ENCODE data around the gene FANCD2.

Gene FANCD2

DNA sequence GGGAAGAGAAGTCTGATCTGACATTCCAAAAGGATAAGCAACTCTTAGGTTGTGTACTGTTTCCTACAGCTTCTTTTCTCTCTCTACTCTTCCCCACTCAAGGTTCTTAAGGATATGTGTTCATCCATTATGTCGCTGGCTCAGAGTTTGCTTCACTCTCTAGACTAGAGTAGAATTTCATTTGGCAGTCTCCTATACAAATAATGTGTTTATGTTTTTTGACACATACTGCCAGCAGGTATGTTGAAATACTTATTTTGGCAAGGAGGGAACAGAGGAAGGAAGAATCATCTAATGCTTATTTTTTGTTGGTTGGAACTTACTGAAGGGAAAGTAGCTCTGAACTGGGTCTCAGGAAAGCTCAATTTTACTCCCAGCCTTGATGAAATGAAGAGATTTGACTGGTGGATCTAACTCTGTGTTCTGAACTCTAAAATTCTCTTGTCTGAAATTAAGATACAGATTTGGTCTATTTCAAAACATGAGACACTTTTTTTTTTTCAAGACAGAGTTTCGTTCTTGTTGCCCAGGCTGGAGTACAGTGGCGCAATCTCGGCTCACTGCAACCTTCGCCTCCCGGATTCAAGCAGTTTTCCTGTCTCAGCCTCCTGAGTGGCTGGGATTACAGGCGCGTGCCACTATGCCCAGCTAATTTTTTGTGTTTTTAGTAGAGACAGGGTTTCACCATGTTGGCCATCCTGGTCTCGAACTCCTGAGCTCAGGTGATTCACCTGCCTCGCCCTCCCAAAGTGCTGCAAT lies 32.0 kb upstream of the FANCD2 start:
- POLR2A ChIA-PET = no interaction called here
- TF ChIP-seq, protein P1, sequence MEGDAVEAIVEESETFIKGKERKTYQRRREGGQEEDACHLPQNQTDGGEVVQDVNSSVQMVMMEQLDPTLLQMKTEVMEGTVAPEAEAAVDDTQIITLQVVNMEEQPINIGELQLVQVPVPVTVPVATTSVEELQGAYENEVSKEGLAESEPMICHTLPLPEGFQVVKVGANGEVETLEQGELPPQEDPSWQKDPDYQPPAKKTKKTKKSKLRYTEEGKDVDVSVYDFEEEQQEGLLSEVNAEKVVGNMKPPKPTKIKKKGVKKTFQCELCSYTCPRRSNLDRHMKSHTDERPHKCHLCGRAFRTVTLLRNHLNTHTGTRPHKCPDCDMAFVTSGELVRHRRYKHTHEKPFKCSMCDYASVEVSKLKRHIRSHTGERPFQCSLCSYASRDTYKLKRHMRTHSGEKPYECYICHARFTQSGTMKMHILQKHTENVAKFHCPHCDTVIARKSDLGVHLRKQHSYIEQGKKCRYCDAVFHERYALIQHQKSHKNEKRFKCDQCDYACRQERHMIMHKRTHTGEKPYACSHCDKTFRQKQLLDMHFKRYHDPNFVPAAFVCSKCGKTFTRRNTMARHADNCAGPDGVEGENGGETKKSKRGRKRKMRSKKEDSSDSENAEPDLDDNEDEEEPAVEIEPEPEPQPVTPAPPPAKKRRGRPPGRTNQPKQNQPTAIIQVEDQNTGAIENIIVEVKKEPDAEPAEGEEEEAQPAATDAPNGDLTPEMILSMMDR (IDR thresholded peaks at IDR 0.05; ENCODE audit: control extremely low read depth, extremely low read depth, low read depth, missing control alignments) = no peak
- no peak for DNase-seq (ENCODE audit: extremely low spot score)
- CTCF ChIA-PET = interaction anchor here (0.9 to 1.5 kb wide), 4 partner anchors 11 to 62 kb away, joined by 3 read pairs; no protein-coding TSS in a partner anchor

DNA sequence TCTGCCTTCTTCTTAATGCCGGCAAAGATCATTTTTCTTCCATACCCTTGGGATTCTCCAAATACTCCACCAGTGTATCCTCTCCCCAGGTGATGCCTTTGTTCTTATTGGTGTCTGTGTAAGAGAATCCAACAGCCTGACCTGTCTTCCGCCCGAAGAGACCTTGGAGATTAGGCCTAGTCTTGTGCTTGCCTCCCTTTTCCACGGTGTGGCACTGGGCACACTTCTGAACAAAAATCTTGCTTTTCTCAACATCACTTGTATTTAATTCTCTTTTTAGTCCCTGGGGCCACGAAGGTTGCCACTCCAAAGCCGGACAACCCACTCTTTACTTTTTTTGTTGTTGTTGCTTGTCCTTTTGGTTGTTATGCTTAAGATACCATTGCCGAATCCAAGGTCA lies 25.6 kb upstream of the FANCD2 start:
- ChIA-PET POLR2A (no interaction called here), CTCF (interaction anchor here (1.2 to 1.7 kb wide), 2 partner anchors 9 to 68 kb away, joined by 3 read pairs; no protein-coding TSS in a partner anchor)
- TF ChIP-seq, protein P1 (IDR thresholded peaks at IDR 0.05; ENCODE audit: control extremely low read depth, extremely low read depth, low read depth, missing control alignments) = no peak
- no peak for DNase-seq (ENCODE audit: extremely low spot score)

DNA sequence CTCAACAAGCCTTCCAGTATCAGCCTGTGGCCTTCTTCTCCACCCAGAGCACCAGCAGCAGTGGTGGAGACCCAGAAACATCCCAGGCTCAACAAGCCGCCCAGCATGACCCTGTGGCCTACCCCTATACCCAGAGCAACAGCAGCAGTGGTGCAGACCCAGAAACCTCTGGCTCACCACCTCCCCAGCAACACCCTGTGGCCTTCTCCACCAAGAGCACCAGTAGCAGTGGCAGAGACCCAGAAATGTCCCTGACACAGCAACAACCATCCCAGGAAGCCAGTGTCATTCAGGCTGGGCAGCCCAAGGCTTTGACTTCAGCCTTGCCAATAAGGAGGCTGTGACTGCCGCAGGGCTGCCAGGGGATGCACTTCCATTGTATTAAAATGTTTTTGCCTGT lies 23.3 kb upstream of the FANCD2 start:
- no peak for DNase-seq (ENCODE audit: extremely low spot score)
- TF ChIP-seq, protein P1 (IDR thresholded peaks at IDR 0.05; ENCODE audit: control extremely low read depth, extremely low read depth, low read depth, missing control alignments) = no peak
- POLR2A ChIA-PET = no interaction called here
- CTCF ChIA-PET = interaction anchor here (1.8 kb wide), 1 partner anchor 15 kb away, joined by 4 read pairs; no protein-coding TSS in a partner anchor

DNA sequence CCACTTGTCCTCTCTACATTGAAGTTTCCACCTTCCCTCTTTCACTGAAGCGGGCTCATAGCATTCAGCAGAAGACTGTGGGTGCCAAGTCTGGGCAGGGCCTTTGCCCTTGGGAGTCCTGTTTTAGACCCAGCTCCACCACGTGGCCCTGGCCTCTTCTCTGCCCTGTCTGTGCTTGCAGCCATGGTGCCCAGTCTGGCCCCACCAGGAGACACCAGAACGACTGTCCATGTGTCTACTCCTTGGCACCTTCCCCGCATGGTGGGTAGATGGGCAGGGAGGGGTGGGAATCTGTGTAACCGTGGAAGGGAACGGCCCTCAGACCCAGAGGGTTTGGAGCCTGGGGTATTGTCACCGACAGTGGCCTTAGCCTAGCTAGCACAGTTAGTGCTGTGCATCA lies 21.7 kb upstream of the FANCD2 start:
- POLR2A ChIA-PET = no interaction called here
- TF ChIP-seq, protein P1 (IDR thresholded peaks at IDR 0.05; ENCODE audit: control extremely low read depth, extremely low read depth, low read depth, missing control alignments) = no peak
- CTCF ChIA-PET = interaction anchor here (1.8 kb wide), 1 partner anchor 17 kb away, joined by 4 read pairs; no protein-coding TSS in a partner anchor
- DNase-seq (ENCODE audit: extremely low spot score) = no peak

DNA sequence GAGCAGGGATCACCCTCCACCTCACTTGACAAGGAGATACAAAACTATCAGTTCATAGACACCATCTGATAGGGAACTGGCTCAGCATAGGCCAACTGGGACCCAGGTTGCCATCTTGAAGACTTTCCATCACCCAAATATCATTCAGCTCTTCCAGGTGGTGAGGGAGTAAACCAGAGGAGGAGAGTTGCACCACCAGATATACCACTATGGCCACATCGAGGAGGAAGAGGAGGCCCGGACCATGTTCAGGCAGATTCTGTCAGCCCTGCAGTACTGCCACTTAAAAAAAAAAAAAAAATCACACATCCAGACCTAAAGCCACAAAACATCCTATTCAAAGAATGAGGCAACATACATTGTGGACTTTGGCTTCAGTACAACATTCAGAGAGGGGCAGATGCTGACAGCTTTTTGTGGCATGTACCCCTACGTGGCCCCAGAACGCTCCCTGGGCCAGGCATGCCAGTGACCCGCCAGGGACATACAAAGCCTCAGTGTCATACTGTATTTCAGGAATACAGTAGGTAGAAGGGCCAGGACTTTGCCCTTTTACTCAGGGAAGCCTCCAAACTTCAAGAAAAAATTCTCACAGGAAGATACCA lies 21.2 kb upstream of the FANCD2 start:
- no peak for DNase-seq (ENCODE audit: extremely low spot score)
- TF ChIP-seq, protein P1 (IDR thresholded peaks at IDR 0.05; ENCODE audit: control extremely low read depth, extremely low read depth, low read depth, missing control alignments) = no peak
- CTCF ChIA-PET = no interaction called here
- POLR2A ChIA-PET = no interaction called here

DNA sequence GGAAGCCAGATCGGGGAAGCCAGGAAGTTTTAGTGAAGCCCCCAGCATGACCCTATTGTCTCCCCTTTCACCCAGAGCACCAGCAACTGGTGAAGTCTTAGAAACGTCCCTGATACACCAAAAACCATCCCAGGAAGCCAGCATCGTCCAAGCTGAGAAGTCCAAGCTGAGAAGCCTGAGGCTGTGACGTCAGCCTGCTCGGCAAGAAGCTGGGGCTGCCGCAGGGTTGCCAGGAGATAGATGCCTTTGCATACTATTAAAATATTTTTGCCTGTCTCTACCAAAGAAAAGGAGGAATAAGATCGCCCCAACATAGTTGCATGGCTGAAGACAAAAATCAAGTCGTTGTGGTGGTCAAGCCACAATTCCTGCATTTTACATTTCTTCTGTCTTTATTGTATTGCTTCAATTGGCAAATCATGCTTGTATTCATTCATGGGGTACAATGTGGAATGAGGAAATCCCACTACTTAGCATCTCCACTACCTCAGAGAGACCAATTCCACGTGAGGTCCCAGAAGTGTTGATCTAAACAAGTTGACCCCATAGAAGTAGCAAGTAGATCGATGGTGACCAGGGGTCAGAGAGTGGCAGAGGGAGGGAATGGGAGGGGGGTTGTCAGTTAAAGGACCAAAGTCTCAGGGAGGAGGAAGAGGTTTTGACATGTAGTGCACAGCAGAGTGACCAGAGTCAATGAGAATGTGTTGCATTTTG lies 20.0 kb upstream of the FANCD2 start:
- TF ChIP-seq, protein P1 (IDR thresholded peaks at IDR 0.05; ENCODE audit: control extremely low read depth, extremely low read depth, low read depth, missing control alignments) = no peak
- no peak for DNase-seq (ENCODE audit: extremely low spot score)
- CTCF ChIA-PET = no interaction called here
- POLR2A ChIA-PET = no interaction called here
